CD1c-positive myeloid dendritic cell (primary cell): ENCODE measurements around the gene RIPOR3.
A peak's percentile ranks its signal among the peaks of the same experiment; 100 is the strongest.

Experiments
- DNase-seq: peaks from one replicate; pipeline ENCODE4 v3.0.0-alpha.2; 2016; ENCODE audit errors: extremely low spot score

The RIPOR3 gene

GRCh38 chr20:50588034-50588736 is 103.2 kb downstream of the RIPOR3 start:
- peak; percentile 70 for DNase-seq

- no peak for DNase-seq
These were observed 103.9 kb downstream of the RIPOR3 start for GRCh38 chr20:50587291-50587961.

- DNase-seq = no peak
These were observed 104.7 kb downstream of the RIPOR3 start for GRCh38 chr20:50586531-50587232.

- no peak for DNase-seq
These were observed 105.7 kb downstream of the RIPOR3 start for GRCh38 chr20:50585678-50586077.

GRCh38 chr20:50585214-50585613 is 106.1 kb downstream of the RIPOR3 start:
- DNase-seq = no peak

GRCh38 chr20:50584687-50585086 is 106.7 kb downstream of the RIPOR3 start:
- no peak for DNase-seq

- no peak for DNase-seq
These were observed 107.7 kb downstream of the RIPOR3 start for GRCh38 chr20:50583442-50584150.

- DNase-seq = no peak
These were observed 108.6 kb downstream of the RIPOR3 start for GRCh38 chr20:50582591-50583234.

GRCh38 chr20:50582092-50582491 is 109.2 kb downstream of the RIPOR3 start:
- no peak for DNase-seq

GRCh38 chr20:50580842-50581544 is 110.3 kb downstream of the RIPOR3 start:
- DNase-seq = no peak

- DNase-seq = peak; percentile 58
These were observed 111.2 kb downstream of the RIPOR3 start for GRCh38 chr20:50580016-50580747.

- DNase-seq = no peak
These were observed 111.8 kb downstream of the RIPOR3 start for GRCh38 chr20:50579511-50579910.

- no peak for DNase-seq
These were observed 112.6 kb downstream of the RIPOR3 start for GRCh38 chr20:50578778-50579165.

GRCh38 chr20:50578061-50578777 is 113.1 kb downstream of the RIPOR3 start:
- no peak for DNase-seq

GRCh38 chr20:50577175-50578018 is 113.9 kb downstream of the RIPOR3 start:
- DNase-seq = no peak

- peak; percentile 59 for DNase-seq
These were observed 115.2 kb downstream of the RIPOR3 start for GRCh38 chr20:50575865-50576720.

GRCh38 chr20:50574586-50574985 is 116.8 kb downstream of the RIPOR3 start:
- DNase-seq = no peak

GRCh38 chr20:50574108-50574507 is 117.2 kb downstream of the RIPOR3 start:
- DNase-seq = no peak
